Kidney epithelial cell (primary cell): ENCODE measurements around the gene OR8D4. TPM values are rescaled to one million over a fixed set of nuclear protein-coding genes. Genes with fewer than 3 reads are reported as not detected.

Source experiments
- DNase-seq: peaks from one replicate; pipeline ENCODE4 v3.0.0-alpha.2; 2010; ENCODE audit warnings: low read depth
- H3K27me3 ChIP-seq: 2 replicates; pipeline ENCODE4 v1.6.0; 2011; ENCODE audit warnings: low read length; ENCODE audit not compliant: control insufficient read depth, insufficient read depth
- H3K36me3 ChIP-seq: 2 replicates; pipeline ENCODE4 v1.5.1; 2011; ENCODE audit warnings: low read length; ENCODE audit not compliant: control insufficient read depth, insufficient read depth
- H3K4me3 ChIP-seq: 2 replicates; pipeline ENCODE4 v1.5.1; 2011; ENCODE audit warnings: low read depth, mild to moderate bottlenecking, control low read depth, low read length
- total RNA-seq: library from RNA; depleted of rRNA; stranded (reverse); fragments of >200 nt; gene quantifications from 2 replicates; pipeline ENCODE4 v1.2.3, GENCODE V29; 2015
- TF ChIP-seq, protein P1 (sequence below): IDR thresholded peaks from 2 replicates; pipeline ENCODE4 v1.5.1; 2011; ENCODE audit warnings: mild to moderate bottlenecking, moderate library complexity, low read length, control low read depth, inconsistent platforms; ENCODE audit not compliant: insufficient read depth, poor library complexity, severe bottlenecking

Gene OR8D4
- total RNA-seq, 1 donor from 2014 or later: not detected

DNA sequence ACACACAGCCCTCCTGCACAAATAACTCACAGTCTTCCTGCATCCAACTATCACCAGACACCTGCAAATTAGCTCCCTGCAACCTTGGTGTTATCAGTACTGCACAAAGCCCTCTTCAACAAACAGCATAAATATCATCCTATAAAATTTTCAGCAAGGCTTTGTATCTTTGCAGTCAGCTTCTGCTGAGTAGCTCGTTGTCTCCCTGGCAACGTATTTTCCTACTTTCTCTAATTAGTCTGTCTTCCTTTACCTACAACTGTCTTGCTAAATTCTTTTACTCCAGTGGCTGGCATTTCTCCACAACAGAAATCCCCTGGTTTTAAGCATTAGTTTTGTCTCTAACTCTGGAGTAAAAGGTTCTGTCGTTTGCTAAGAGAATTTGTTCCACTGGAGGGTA, 3.9 kb downstream of the OR8D4 start:
- TF ChIP-seq, protein P1, sequence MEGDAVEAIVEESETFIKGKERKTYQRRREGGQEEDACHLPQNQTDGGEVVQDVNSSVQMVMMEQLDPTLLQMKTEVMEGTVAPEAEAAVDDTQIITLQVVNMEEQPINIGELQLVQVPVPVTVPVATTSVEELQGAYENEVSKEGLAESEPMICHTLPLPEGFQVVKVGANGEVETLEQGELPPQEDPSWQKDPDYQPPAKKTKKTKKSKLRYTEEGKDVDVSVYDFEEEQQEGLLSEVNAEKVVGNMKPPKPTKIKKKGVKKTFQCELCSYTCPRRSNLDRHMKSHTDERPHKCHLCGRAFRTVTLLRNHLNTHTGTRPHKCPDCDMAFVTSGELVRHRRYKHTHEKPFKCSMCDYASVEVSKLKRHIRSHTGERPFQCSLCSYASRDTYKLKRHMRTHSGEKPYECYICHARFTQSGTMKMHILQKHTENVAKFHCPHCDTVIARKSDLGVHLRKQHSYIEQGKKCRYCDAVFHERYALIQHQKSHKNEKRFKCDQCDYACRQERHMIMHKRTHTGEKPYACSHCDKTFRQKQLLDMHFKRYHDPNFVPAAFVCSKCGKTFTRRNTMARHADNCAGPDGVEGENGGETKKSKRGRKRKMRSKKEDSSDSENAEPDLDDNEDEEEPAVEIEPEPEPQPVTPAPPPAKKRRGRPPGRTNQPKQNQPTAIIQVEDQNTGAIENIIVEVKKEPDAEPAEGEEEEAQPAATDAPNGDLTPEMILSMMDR: no peak
- Histone ChIP-seq H3K27me3 (no peaks in the 10 kb centered on the region), H3K36me3 (no peaks in the 10 kb centered on the region), H3K4me3 (no peak overlapping the region)
- no peak for DNase-seq

DNA sequence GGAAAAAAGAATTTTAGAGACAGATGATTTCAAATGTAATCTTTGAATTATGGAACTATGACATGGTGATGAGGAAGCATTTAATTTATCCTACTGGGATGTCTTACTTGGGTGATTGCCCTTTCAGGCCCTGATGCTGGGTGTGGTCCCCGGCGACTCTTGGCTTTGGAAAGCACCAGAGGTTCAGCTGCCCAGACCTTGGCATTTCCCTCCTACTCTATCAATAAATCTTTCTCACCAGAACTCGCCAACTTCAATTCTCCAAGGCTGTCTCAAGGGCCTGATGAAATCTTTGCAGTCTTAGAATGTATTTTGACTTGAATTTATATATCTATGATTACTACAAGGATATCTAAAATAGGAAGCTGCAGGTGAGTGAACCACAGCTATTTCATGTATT, 19.0 kb downstream of the OR8D4 start:
- TF ChIP-seq, protein P1: no peak
- H3K36me3 ChIP-seq: no peaks in the 10 kb centered on the region
- DNase-seq: no peak
- H3K4me3 ChIP-seq: no peak overlapping the region
- no peaks in the 10 kb centered on the region for H3K27me3 ChIP-seq

DNA sequence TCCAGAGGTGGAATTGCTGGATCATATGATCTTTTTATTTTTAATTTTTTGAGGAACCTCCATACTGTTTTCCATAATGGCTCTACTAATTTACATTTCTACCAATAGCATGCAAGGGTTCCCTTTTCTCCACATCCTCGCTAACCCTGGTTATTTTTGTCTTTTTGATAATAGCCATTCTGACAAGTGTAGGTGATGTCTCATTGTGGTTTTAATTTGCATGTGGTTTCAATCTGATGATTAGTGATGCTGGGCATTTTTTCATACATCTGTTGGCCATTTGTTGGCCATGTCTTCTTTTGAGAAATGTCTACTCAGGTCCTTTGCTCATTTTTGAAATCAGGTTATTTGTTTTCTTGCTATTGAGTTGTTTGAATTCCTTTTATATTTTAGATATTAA, 22.1 kb downstream of the OR8D4 start:
- no peak for DNase-seq
- TF ChIP-seq, protein P1: no peak
- H3K36me3 ChIP-seq: no peaks in the 10 kb centered on the region
- no peak overlapping the region for H3K4me3 ChIP-seq
- no peaks in the 10 kb centered on the region for H3K27me3 ChIP-seq

DNA sequence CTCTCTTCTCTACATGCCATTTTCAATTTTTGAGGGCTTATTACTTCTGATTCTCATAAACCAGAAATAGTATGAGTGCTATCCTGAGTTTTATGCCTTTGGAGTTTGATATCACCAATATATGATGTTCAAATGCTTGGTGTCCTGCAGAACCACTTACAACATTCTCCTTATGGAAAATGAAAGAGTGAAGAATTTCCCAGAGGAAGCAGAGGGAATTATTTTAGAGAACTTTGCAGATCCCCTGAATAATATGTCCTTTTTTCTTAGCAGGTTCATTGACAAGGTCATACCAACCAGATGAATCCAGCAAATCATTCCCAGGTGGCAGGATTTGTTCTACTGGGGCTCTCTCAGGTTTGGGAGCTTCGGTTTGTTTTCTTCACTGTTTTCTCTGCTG, 37.4 kb downstream of the OR8D4 start, which contains the start of gene OR4D5:
Gene OR4D5 (plus strand): TSS at position 301 of the 400 bp plus-strand sequence. CDS start 0 bp downstream, at position 301.
- Histone ChIP-seq H3K36me3 (no peaks in the 10 kb centered on the region), H3K27me3 (no peaks in the 10 kb centered on the region), H3K4me3 (no peak within 1 kb of the TSS)
- no peak for DNase-seq
- TF ChIP-seq, protein P1: no peak

DNA sequence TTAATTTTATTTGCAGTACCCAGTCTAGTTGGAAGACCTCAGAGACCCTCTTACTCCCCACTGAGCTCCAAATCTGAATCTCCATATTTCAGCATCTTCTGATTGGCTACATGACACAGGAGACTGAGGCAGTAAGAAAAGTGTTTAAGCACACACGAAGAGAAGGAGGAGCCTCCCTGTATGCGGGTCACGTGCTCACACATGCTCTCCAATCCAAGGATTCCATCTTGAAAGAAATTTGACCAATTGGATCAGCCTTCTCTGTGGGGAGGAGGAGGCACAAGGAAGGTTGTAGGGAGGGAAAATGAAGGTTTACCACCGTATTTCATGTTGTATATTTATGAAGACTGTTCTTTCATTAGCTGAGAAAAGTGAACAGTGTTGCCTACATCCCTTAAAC, 40.4 kb downstream of the OR8D4 start:
- TF ChIP-seq, protein P1: no peak
- H3K27me3 ChIP-seq: no peaks in the 10 kb centered on the region

DNA sequence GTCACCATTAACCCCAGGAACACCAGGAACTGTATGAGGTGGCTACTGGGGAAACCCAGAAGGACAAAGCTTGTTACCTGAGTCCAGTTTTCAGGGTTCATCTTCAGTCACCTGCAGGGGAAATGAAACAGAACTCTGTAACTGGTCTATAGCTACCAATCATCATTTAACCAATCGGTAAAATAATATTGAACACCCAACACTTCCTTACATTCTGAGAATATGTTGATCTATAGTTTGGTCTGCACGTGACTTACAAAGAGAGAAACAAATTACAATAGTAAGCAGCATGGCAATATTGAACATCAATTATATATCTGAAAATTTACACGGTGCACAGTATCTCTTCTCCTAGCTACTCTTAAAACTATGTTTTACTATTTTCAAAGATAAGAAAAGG, 41.8 kb downstream of the OR8D4 start, which contains the start of gene OR6T1:
Gene OR6T1 (minus strand): TSS at position 101 of the 400 bp plus-strand sequence. CDS start 0 bp downstream, at position 101.
- no peaks in the 10 kb centered on the region for H3K27me3 ChIP-seq
- no peak for DNase-seq
- no peak within 1 kb of the TSS for H3K4me3 ChIP-seq
- no peaks in the 10 kb centered on the region for H3K36me3 ChIP-seq
- TF ChIP-seq, protein P1: no peak

More for the DNA sequence above, 40.4 kb downstream of the OR8D4 start:
- H3K4me3 ChIP-seq: no peak overlapping the region
- DNase-seq: no peak
- no peaks in the 10 kb centered on the region for H3K36me3 ChIP-seq
